Testis (tissue), 3 donors: Measurements from ENCODE around the gene LRMDA. TPM values are rescaled to one million over a fixed set of nuclear protein-coding genes. Genes with fewer than 3 reads are reported as not detected.

Experiments
- DNase-seq: peaks from one replicate; pipeline ENCODE4 v3.0.0-alpha.2; 2019
- H3K27ac ChIP-seq, 2 donors: fragments of 200-600 bp; sonication (generic); one replicate each; pipeline ENCODE4 v1.5.1; 2019
- H3K27me3 ChIP-seq: fragments of 200-600 bp; sonication (generic); one replicate; pipeline ENCODE4 v1.5.1; 2019
- H3K36me3 ChIP-seq: fragments of 200-600 bp; sonication (generic); one replicate; pipeline ENCODE4 v1.5.1; 2017; ENCODE audit warnings: low read depth; ENCODE audit errors: missing control alignments
- H3K4me1 ChIP-seq: fragments of 200-600 bp; sonication (generic); one replicate; pipeline ENCODE4 v1.5.1; 2019
- H3K4me3 ChIP-seq, 2 donors: fragments of 200-600 bp; sonication (generic); one replicate each; pipeline ENCODE4 v1.5.1; 2017 to 2019
- H3K9me3 ChIP-seq: fragments of 200-600 bp; sonication (generic); one replicate; pipeline ENCODE4 v1.5.1; 2017
- CTCF ChIP-seq, 3 experiments: fragments of 450-650 bp in 2 of 3; fragments of 200-600 bp in 1 of 3; sonication (generic) in 1 of 3; IDR thresholded peaks; one replicate each; pipeline ENCODE4 v1.5.1; 2016 to 2019; ENCODE audit warnings: antibody characterized with exemption in 3 of 3, mild to moderate bottlenecking in 2 of 3, moderate library complexity in 1 of 3
- POLR2A ChIP-seq: fragments of 450-650 bp; IDR thresholded peaks from one replicate; pipeline ENCODE4 v1.6.1; 2017; ENCODE audit warnings: antibody characterized with exemption, mild to moderate bottlenecking, moderate library complexity
- WGBS, 2 donors: methylation state at CpG; one replicate each; pipeline ENCODE4 v1.1.5; 2018; 5-methylcytosine and 5-hydroxymethylcytosine counted together
- intact Hi-C: fragments of 100-400 bp; cut with DNase I; formaldehyde crosslinking; loops from one replicate; pipeline ENCODE4 v1.15.1; 2023; ENCODE audit warnings: low total_unique reads
- polyA plus RNA-seq: library from polyadenylated mRNA; stranded (reverse); fragments of 350-450 nt; fragmentation: Illumina TruSeq; extraction: RNeasy Lipid Tissue Mini Kit (QIAGEN cat#74804); gene quantifications from one replicate; pipeline ENCODE4 v1.2.3, GENCODE V29; 2014; ENCODE audit warnings: low read depth, low replicate concordance; ENCODE audit not compliant: insufficient read depth
- total RNA-seq, 2 donors: library from RNA; depleted of rRNA; stranded (reverse); fragments of >200 nt; gene quantifications; one replicate each; pipeline ENCODE4 v1.2.3, GENCODE V29; 2016

Gene LRMDA
- total and polyA plus RNA-seq, 3 donors from 2014 or later: 7.6 to 13.8 (median 10.6) TPM

- Histone ChIP-seq H3K4me1 (no peaks in the 10 kb centered on the region), H3K27me3 (no peaks in the 10 kb centered on the region), H3K36me3 (no peaks in the 10 kb centered on the region), H3K9me3 (no peaks in the 10 kb centered on the region), H3K27ac (no peak overlapping the region), H3K4me3 (no peak overlapping the region)
- 81 to 88% methylated on average over 2 of the region's 2 CpGs for WGBS, 2 donors
- no peak for TF ChIP-seq CTCF (IDR thresholded peaks at IDR 0.05)
- TF ChIP-seq POLR2A: no peak
- DNase-seq: no peak
- intact Hi-C loops: no loop called here
These were observed 447.2 kb downstream of the LRMDA start for GRCh38 chr10:75878586-75878985.

- no peak overlapping the region for H3K27ac ChIP-seq
- no peak for DNase-seq
- intact Hi-C loops: no loop called here
- TF ChIP-seq CTCF (IDR thresholded peaks at IDR 0.05): no peak
- TF ChIP-seq POLR2A: no peak
- H3K4me1 ChIP-seq: no peaks in the 10 kb centered on the region
- no peaks in the 10 kb centered on the region for H3K27me3 ChIP-seq
- 64 to 65% methylated on average over 4 of the region's 4 CpGs for WGBS, 2 donors
- H3K4me3 ChIP-seq: no peak overlapping the region
- H3K9me3 ChIP-seq: no peaks in the 10 kb centered on the region
- H3K36me3 ChIP-seq: no peaks in the 10 kb centered on the region
These were observed 448.8 kb downstream of the LRMDA start for GRCh38 chr10:75880031-75880775.

- no peaks in the 10 kb centered on the region for H3K4me1 ChIP-seq
- 80 to 87% methylated on average over 9 of the region's 9 CpGs for WGBS, 2 donors
- H3K4me3 ChIP-seq: no peak overlapping the region
- H3K9me3 ChIP-seq: no peaks in the 10 kb centered on the region
- no peaks in the 10 kb centered on the region for H3K36me3 ChIP-seq
- TF ChIP-seq CTCF (IDR thresholded peaks at IDR 0.05) (no peak), POLR2A (no peak)
- DNase-seq: no peak
- H3K27ac ChIP-seq: no peak overlapping the region
- intact Hi-C loops: no loop called here
- H3K27me3 ChIP-seq: no peaks in the 10 kb centered on the region
These were observed 452.0 kb downstream of the LRMDA start for GRCh38 chr10:75883081-75884072.

- DNase-seq: no peak
- no peaks in the 10 kb centered on the region for H3K4me1 ChIP-seq
- no peak overlapping the region for H3K4me3 ChIP-seq
- intact Hi-C loops: no loop called here
- no peaks in the 10 kb centered on the region for H3K9me3 ChIP-seq
- WGBS, 2 donors: 95% methylated on average over 5 of the region's 5 CpGs
- TF ChIP-seq CTCF (IDR thresholded peaks at IDR 0.05) (no peak), POLR2A (no peak)
- H3K36me3 ChIP-seq: no peaks in the 10 kb centered on the region
- no peak overlapping the region for H3K27ac ChIP-seq
- H3K27me3 ChIP-seq: no peaks in the 10 kb centered on the region
These were observed 453.4 kb downstream of the LRMDA start for GRCh38 chr10:75884808-75885207.
